ENCODE results near the gene NOTCH2. TPM values are rescaled to one million over a fixed set of nuclear protein-coding genes. Genes with fewer than 3 reads are reported as not detected.

The NOTCH2 gene
- total RNA-seq, 2 donors from 2014 or later: 44.7 to 45.0 TPM

GRCh38 chr1:119959268-119960220 is 109.9 kb downstream of the NOTCH2 start:
- no peak for DNase-seq
- no peak for ATAC-seq
- intact Hi-C loops (cut with DNase I): loop anchor here in 1 of 2 donors (10.0 kb wide), 1 partner anchor 185 kb away; no protein-coding TSS in a partner anchor

DNA sequence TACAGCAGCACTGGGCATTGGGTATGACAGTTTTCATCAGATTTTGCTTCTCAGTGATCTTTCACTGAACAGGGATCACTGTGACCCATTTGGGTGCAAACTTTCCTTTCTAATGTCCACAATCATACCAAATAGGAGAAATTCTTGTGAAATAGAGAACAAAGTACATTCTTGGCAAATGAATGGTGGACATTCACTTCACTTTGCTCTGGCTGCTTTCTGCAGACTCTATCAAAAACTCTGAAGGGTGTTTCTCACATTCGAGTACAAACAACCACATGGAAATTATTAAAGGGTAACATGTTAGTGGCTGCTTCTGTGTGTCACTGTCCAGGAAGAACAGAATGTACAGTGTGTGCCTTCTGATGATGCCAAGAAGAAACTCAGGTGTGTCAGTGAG is 111.2 kb downstream of the NOTCH2 start:
- DNase-seq: no peak
- intact Hi-C loops (cut with DNase I): loop anchor here in 1 of 2 donors (10.0 kb wide), 1 partner anchor 187 kb away; no protein-coding TSS in a partner anchor
- no peak for ATAC-seq

DNA sequence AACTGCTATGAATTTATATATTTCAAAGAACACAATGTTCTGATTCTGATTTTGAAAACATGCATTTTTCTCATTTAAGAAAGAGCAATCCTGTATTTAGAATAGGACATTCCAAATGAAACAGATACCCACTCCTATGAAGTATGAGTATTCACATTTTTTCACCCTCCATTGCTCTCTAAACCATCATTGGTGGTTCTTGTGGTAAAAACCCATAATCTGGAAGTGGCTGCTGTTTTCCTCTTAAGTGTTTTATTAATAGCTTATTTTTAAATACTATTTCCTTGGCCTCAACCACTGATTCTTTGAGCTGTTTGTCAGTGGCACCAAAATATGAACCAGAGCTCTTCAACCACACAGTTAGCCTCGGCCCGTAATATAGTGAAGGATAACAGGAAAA is 113.2 kb downstream of the NOTCH2 start:
- no peak for DNase-seq
- intact Hi-C loops (cut with DNase I): loop anchor here in 1 of 2 donors (10.0 kb wide), 1 partner anchor 188 kb away; no protein-coding TSS in a partner anchor
- ATAC-seq: no peak

GRCh38 chr1:119954476-119955422 is 114.7 kb downstream of the NOTCH2 start:
- intact Hi-C loops (cut with DNase I): loop anchor here in 1 of 2 donors (10.0 kb wide), 1 partner anchor 190 kb away; no protein-coding TSS in a partner anchor
- ATAC-seq (peak; percentile 29 to 80), DNase-seq (no peak)

- no peak for DNase-seq
- intact Hi-C loops (cut with DNase I): loop anchor here in 1 of 2 donors (10.0 kb wide), 1 partner anchor 191 kb away; no protein-coding TSS in a partner anchor
- no peak for ATAC-seq
Observed at GRCh38 chr1:119953266-119953998, 116.0 kb downstream of the NOTCH2 start.

GRCh38 chr1:119952496-119952895 is 117.0 kb downstream of the NOTCH2 start:
- no peak for DNase-seq
- no peak for ATAC-seq
- intact Hi-C loops (cut with DNase I): loop anchor here in 1 of 2 donors (10.0 kb wide), 1 partner anchor 192 kb away; no protein-coding TSS in a partner anchor

DNA sequence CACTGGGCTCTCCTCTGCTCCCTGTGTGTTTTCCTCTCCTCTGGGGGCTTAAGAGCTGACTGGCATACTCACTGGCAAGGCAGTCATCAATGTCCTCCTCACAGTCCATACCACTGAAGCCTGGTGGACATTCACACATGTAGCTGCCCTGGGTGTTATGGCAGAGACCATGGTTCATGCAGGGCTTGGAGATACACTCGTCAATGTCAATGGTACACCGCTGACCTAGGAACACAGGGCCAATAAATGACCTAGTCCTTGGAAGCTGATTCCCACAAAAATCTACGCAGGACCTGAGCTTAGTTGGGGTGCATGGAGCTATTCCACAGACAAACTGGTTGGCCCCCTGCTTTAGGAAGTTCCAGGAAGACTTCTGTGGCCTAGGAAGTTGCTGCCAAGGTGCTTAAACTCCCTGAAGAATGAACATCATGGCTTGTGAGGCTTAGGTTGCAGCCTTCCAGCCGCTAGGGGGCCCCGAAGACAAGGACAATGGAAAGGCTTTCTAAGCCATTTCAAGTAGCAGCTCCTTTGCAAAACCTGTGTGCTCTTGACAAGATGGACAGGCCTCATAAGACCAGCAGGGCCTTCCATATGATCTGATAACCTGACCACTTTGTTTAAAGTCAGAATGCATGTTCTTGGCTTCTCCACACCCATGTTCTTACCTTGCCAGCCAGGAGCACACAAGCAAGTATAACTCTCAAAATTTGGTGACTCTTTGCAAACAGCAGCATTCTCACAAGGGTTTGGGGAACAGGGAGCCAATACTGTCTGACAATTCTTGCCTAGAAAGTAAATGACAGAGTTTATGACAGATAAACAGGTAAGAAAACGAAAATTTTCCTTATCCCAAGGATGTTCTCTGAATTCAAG is 120.9 kb downstream of the NOTCH2 start:
- intact Hi-C loops (cut with DNase I): no loop called here
- peak; percentile 82 for DNase-seq
- ATAC-seq: peak; percentile 90

- intact Hi-C loops (cut with DNase I): no loop called here
- DNase-seq (no peak), ATAC-seq (no peak)
Observed at GRCh38 chr1:119947468-119947867, 122.0 kb downstream of the NOTCH2 start.

- ATAC-seq: no peak
- intact Hi-C loops (cut with DNase I): no loop called here
- DNase-seq: no peak
Observed at GRCh38 chr1:119946724-119947123, 122.7 kb downstream of the NOTCH2 start.

- intact Hi-C loops (cut with DNase I): no loop called here
- DNase-seq: no peak
- no peak for ATAC-seq
Observed at GRCh38 chr1:119943216-119943615, 126.2 kb downstream of the NOTCH2 start.

GRCh38 chr1:119941392-119941791 is 128.1 kb downstream of the NOTCH2 start:
- no peak for DNase-seq
- no peak for ATAC-seq

DNA sequence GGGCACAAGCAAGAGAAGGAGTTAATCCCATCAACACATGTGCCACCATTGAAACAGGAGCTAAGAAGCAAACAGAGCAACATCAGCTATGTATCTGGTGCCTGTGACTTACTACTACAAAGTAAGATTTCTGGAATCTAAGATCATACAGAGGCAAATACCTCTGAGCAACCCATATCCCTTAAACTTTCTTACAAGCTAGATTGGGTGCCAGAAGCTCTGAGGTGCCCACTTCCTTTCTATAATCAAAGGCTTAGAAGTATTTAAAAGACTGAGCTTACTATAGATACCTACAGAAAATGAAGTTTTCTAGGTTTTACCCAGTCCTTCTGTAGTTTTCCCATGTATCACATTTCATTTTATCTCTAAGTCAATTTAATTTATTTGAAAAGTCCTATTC is 128.8 kb downstream of the NOTCH2 start:
- DNase-seq (no peak), ATAC-seq (no peak)
- intact Hi-C loops (cut with DNase I): no loop called here

More at GRCh38 chr1:119941392-119941791, 128.1 kb downstream of the NOTCH2 start:
- intact Hi-C loops (cut with DNase I): no loop called here

DNA sequence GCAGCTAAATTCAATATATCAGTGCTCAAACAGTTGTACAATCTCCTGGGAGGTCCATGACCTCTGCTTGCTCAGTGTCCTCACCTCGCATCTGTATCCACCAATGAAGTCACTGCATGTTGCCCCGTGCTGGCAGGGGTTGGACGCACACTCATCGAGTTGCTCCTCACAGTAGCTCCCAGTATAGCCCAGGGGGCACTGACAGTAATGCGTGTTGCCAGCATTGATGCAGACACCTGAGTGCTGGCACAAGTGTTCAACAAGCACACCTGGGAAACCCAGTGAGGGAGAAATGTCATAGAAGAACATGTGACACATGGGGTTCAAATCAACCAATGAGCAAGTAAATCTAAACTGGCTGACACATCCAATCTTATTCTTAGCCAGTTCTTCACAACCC is 132.3 kb downstream of the NOTCH2 start:
- no peak for ATAC-seq
- no peak for DNase-seq
- intact Hi-C loops (cut with DNase I): no loop called here

DNA sequence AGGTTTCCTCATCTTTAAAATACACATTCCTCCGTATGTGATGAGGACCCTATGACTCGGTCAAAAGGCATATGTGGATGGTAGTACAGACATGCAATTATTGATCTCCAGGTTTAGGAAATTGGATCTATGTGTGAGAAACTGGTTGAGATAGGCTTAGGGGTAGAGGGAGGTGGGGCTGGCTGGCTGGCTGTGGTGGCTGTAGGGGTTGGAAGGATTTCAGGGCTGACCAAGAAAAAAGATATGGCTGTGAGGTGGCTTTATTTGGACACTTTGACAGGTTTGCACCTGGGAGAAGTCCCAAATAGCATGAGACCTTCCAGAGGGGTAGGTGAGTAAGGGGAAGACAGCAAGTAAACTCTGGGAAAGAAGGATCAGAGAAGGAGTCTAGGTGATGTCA is 133.5 kb downstream of the NOTCH2 start:
- no peak for ATAC-seq
- intact Hi-C loops (cut with DNase I): no loop called here
- DNase-seq: no peak

- ATAC-seq (no peak), DNase-seq (no peak)
- intact Hi-C loops (cut with DNase I): no loop called here
Observed at GRCh38 chr1:119935373-119935772, 134.1 kb downstream of the NOTCH2 start.

DNA sequence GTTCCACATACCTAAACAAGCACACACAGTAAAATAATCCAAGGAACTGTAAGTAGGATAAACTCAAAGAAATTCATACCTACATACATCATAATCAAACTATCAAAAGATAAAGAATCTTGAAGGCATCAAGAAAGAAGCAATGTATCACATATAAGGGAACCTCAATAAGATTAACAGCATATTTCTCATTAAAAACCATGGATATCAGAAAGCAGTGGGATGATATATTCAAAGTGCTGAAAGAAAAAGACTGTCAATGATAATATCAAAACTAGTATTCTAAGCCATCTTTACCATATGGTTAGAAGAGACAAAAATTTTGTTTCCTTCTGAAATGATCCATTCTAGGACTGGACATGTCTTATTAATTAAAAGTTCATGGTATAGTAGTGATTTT is 136.1 kb downstream of the NOTCH2 start:
- no peak for ATAC-seq
- no peak for DNase-seq
- intact Hi-C loops (cut with DNase I): no loop called here

GRCh38 chr1:119929643-119930315 is 139.7 kb downstream of the NOTCH2 start:
- intact Hi-C loops (cut with DNase I): no loop called here
- DNase-seq: no peak

More at GRCh38 chr1:119929643-119930315, 139.7 kb downstream of the NOTCH2 start:
- no peak for ATAC-seq

All from left cardiac atrium (tissue), 4 donors.